CD4-positive, CD25-positive, alpha-beta regulatory T cell (primary cell): ENCODE measurements around the gene TRUB2. TPM values are rescaled to one million over a fixed set of nuclear protein-coding genes. Genes with fewer than 3 reads are reported as not detected.

ENCODE experiments used
- ATAC-seq, 2 donors: fragments of 150-1000 bp; cut with Tn5 transposase; one replicate each; pipeline ENCODE4 v1.10.0; 2021; ENCODE audit warnings: low read depth in 2 of 2, moderate number of reproducible peaks in 2 of 2, moderate library complexity in 1 of 2
- DNase-seq, 3 donors: peaks; one replicate each; pipeline versions ENCODE4 v3.0.0 to v3.0.0-alpha.2; 2012 to 2022; ENCODE audit warnings: mixed read lengths in 1 of 3
- H3K27ac ChIP-seq: one replicate; pipeline ENCODE4 v1.7.0; 2013; ENCODE audit warnings: mild to moderate bottlenecking, low read length; ENCODE audit not compliant: insufficient read depth, poor library complexity, severe bottlenecking
- H3K27me3 ChIP-seq: one replicate; pipeline ENCODE4 v1.7.0; 2013; ENCODE audit warnings: low read length; ENCODE audit not compliant: control insufficient read depth, insufficient read depth
- H3K36me3 ChIP-seq: one replicate; pipeline ENCODE4 v1.7.0; 2013; ENCODE audit warnings: mild to moderate bottlenecking, low read length, moderate library complexity; ENCODE audit not compliant: control insufficient read depth, insufficient read depth
- H3K4me1 ChIP-seq: 2 replicates; pipeline ENCODE4 v1.7.0; 2013; ENCODE audit warnings: mild to moderate bottlenecking, low read length; ENCODE audit not compliant: insufficient read depth, control insufficient read depth, poor library complexity, severe bottlenecking
- H3K4me3 ChIP-seq: one replicate; pipeline ENCODE4 v1.7.0; 2013; ENCODE audit warnings: low read depth, mild to moderate bottlenecking, low read length, moderate library complexity
- H3K9me3 ChIP-seq, 2 experiments: 1 replicate in 1 of 2; 2 replicates in 1 of 2; pipeline ENCODE4 v1.7.0; 2013; ENCODE audit warnings: low read length in 2 of 2, mild to moderate bottlenecking in 1 of 2, moderate library complexity in 1 of 2; ENCODE audit not compliant: control insufficient read depth in 2 of 2
- H3K27ac Mint-ChIP-seq, 3 donors: one replicate each; pipeline ENCODE4 v1.8.0; 2020 to 2022; ENCODE audit warnings: mild to moderate bottlenecking in 3 of 3, mixed read lengths in 3 of 3, moderate library complexity in 2 of 3
- H3K27me3 Mint-ChIP-seq: one replicate; pipeline ENCODE4 v1.8.0; 2022; ENCODE audit warnings: mild to moderate bottlenecking, mixed read lengths
- H3K36me3 Mint-ChIP-seq: one replicate; pipeline ENCODE4 v1.8.0; 2020; ENCODE audit warnings: mixed read lengths
- H3K4me1 Mint-ChIP-seq, 4 donors: one replicate each; pipeline ENCODE4 v1.8.0; 2020 to 2022; ENCODE audit warnings: mixed read lengths in 4 of 4, mild to moderate bottlenecking in 1 of 4
- H3K4me3 Mint-ChIP-seq, 4 donors: one replicate each; pipeline ENCODE4 v1.8.0; 2020 to 2022; ENCODE audit warnings: mild to moderate bottlenecking in 4 of 4, mixed read lengths in 4 of 4, moderate library complexity in 3 of 4
- H3K9me3 Mint-ChIP-seq, 7 donors: one replicate each; pipeline ENCODE4 v1.8.0; 2020 to 2022; ENCODE audit warnings: mixed read lengths in 7 of 7, mild to moderate bottlenecking in 3 of 7, moderate library complexity in 2 of 7
- polyA plus RNA-seq, 4 donors: library from polyadenylated mRNA; unstranded; fragments of 300-500 nt; fragmentation: Illumina TruSeq; gene quantifications; one replicate each; pipeline ENCODE4 v1.2.3, GENCODE V29; 2021
- total RNA-seq: library from RNA; stranded (reverse); gene quantifications from one replicate; pipeline ENCODE4 v1.2.3, GENCODE V29; 2022

Gene TRUB2
- total RNA-seq, result 8.2 TPM
- polyA plus RNA-seq, result 10 to 100 TPM; 21.7 to 26.8 (median 24.3) TPM

- DNase-seq (peak; percentile 88 to 97 (median 95)), ATAC-seq (peak; percentile 88 to 89)
- Mint-ChIP-seq H3K27me3 (peaks cover 4% of the 10 kb centered on the region), H3K4me1 (peaks cover 10 to 38% (median 22%) of the 10 kb centered on the region in 4 donors), H3K36me3 (peaks cover 6% of the 10 kb centered on the region), H3K4me3 (peak within 1 kb of the TSS; percentile 93 to 97 (median 95)), H3K9me3 (peaks cover 0 to 2% (median 0%) of the 10 kb centered on the region in 7 donors), H3K27ac (peak within 1 kb of the TSS; percentile 94 to 99 (median 97))
- Histone ChIP-seq H3K4me3 (peak within 1 kb of the TSS; percentile 94), H3K36me3 (peaks cover 8% of the 10 kb centered on the region), H3K9me3 (no peaks in the 10 kb centered on the region), H3K27ac (peak within 1 kb of the TSS; percentile 87), H3K4me1 (peaks cover 24% of the 10 kb centered on the region), H3K27me3 (no peaks in the 10 kb centered on the region)
Observed at GRCh38 chr9:128322404-128323211, at the start of gene TRUB2, which contains the start of gene COQ4. TRUB2 (minus strand) TSS chr9:128322447; CDS start chr9:128322408, 39 bp downstream. COQ4 (plus strand) TSS chr9:128322839; CDS start chr9:128322859, 20 bp downstream.

- no peak for DNase-seq
- Histone ChIP-seq H3K4me3 (peak overlapping the region; percentile 97), H3K4me1 (peaks cover 21% of the 10 kb centered on the region), H3K27ac (peak overlapping the region; percentile 91), H3K9me3 (no peaks in the 10 kb centered on the region), H3K36me3 (peaks cover 11% of the 10 kb centered on the region), H3K27me3 (no peaks in the 10 kb centered on the region)
- Mint-ChIP-seq H3K9me3 (peaks cover 0 to 1% (median 0%) of the 10 kb centered on the region in 7 donors), H3K4me1 (peaks cover 0 to 48% (median 28%) of the 10 kb centered on the region in 4 donors), H3K4me3 (peak overlapping the region; percentile 94 to 100 (median 97)), H3K27me3 (no peaks in the 10 kb centered on the region), H3K27ac (peak overlapping the region; percentile 89 to 98 (median 98)), H3K36me3 (peaks cover 7% of the 10 kb centered on the region)
- ATAC-seq, result no peak
Observed at GRCh38 chr9:128371630-128372117, 49.4 kb upstream of the TRUB2 start.

GRCh38 chr9:128370752-128371629 is 48.7 kb upstream of the TRUB2 start, which contains the start of gene URM1:
URM1 (plus strand) TSS chr9:128371374; CDS start chr9:128371381, 7 bp downstream.
- Histone ChIP-seq H3K27me3 (no peaks in the 10 kb centered on the region), H3K4me3 (peak within 1 kb of the TSS; percentile 97), H3K4me1 (peaks cover 21% of the 10 kb centered on the region), H3K36me3 (peaks cover 10% of the 10 kb centered on the region), H3K9me3 (no peaks in the 10 kb centered on the region), H3K27ac (peak within 1 kb of the TSS; percentile 91)
- H3K36me3 Mint-ChIP-seq, result peaks cover 7% of the 10 kb centered on the region
- H3K27ac Mint-ChIP-seq, result peak within 1 kb of the TSS; percentile 89 to 98 (median 98)
- peaks cover 0 to 1% (median 0%) of the 10 kb centered on the region in 7 donors for H3K9me3 Mint-ChIP-seq
- peak within 1 kb of the TSS; percentile 94 to 100 (median 97) for H3K4me3 Mint-ChIP-seq
- no peaks in the 10 kb centered on the region for H3K27me3 Mint-ChIP-seq
- DNase-seq (peak; percentile 96 to 99 (median 96)), ATAC-seq (peak; percentile 96 to 97)
- peaks cover 0 to 48% (median 28%) of the 10 kb centered on the region in 4 donors for H3K4me1 Mint-ChIP-seq

GRCh38 chr9:128370367-128370751 is 48.1 kb upstream of the TRUB2 start:
- Mint-ChIP-seq H3K27ac (peak overlapping the region; percentile 89 to 98 (median 98)), H3K4me1 (peaks cover 0 to 45% (median 29%) of the 10 kb centered on the region in 4 donors), H3K36me3 (peaks cover 7% of the 10 kb centered on the region), H3K9me3 (peaks cover 0 to 1% (median 0%) of the 10 kb centered on the region in 7 donors), H3K27me3 (no peaks in the 10 kb centered on the region), H3K4me3 (peak overlapping the region in 3 of 4 donors; percentile 97 to 100 (median 97))
- Histone ChIP-seq H3K9me3 (no peaks in the 10 kb centered on the region), H3K27me3 (no peaks in the 10 kb centered on the region), H3K36me3 (peaks cover 9% of the 10 kb centered on the region), H3K27ac (peak overlapping the region; percentile 91), H3K4me3 (peak overlapping the region; percentile 82), H3K4me1 (peaks cover 21% of the 10 kb centered on the region)
- DNase-seq (no peak), ATAC-seq (no peak)

GRCh38 chr9:128369024-128369706 is 46.9 kb upstream of the TRUB2 start:
- Mint-ChIP-seq H3K9me3 (peaks cover 0 to 1% (median 0%) of the 10 kb centered on the region in 7 donors), H3K4me3 (peak overlapping the region; percentile 10 to 73 (median 40)), H3K4me1 (peaks cover 0 to 43% (median 31%) of the 10 kb centered on the region in 4 donors), H3K36me3 (peaks cover 7% of the 10 kb centered on the region), H3K27ac (peak overlapping the region in 2 of 3 donors; percentile 12 to 98), H3K27me3 (peaks cover 4% of the 10 kb centered on the region)
- Histone ChIP-seq H3K9me3 (no peaks in the 10 kb centered on the region), H3K4me3 (no peak overlapping the region), H3K27ac (no peak overlapping the region), H3K27me3 (no peaks in the 10 kb centered on the region), H3K36me3 (no peaks in the 10 kb centered on the region), H3K4me1 (peaks cover 28% of the 10 kb centered on the region)
- DNase-seq (no peak), ATAC-seq (no peak)

- Mint-ChIP-seq H3K4me1 (peaks cover 0 to 22% (median 14%) of the 10 kb centered on the region in 4 donors), H3K9me3 (peaks cover 0 to 3% (median 0%) of the 10 kb centered on the region in 7 donors), H3K36me3 (no peaks in the 10 kb centered on the region), H3K27me3 (peaks cover 4% of the 10 kb centered on the region), H3K4me3 (peak overlapping the region in 1 of 4 donors; percentile 54), H3K27ac (peak overlapping the region in 2 of 3 donors; percentile 56 to 71)
- Histone ChIP-seq H3K4me3 (no peak overlapping the region), H3K4me1 (peaks cover 20% of the 10 kb centered on the region), H3K27ac (no peak overlapping the region), H3K9me3 (no peaks in the 10 kb centered on the region), H3K36me3 (no peaks in the 10 kb centered on the region), H3K27me3 (no peaks in the 10 kb centered on the region)
- DNase-seq (no peak), ATAC-seq (no peak)
Observed at GRCh38 chr9:128365525-128365924, 43.3 kb upstream of the TRUB2 start.
